Thyroid gland (tissue), 4 donors: Measurements from ENCODE around the gene TAS2R9.

Experiments
- POLR2A ChIP-seq, 2 donors: fragments of 450-650 bp; IDR thresholded peaks; one replicate each; pipeline ENCODE4 v1.6.1; 2017; ENCODE audit warnings: antibody characterized with exemption in 2 of 2, mild to moderate bottlenecking in 2 of 2, moderate library complexity in 1 of 2
- TF ChIP-seq, protein P1 (sequence below), 6 experiments: fragments of 200-600 bp in 3 of 6; fragments of 450-650 bp in 3 of 6; sonication (generic) in 3 of 6; IDR thresholded peaks; one replicate each; pipeline ENCODE4 v1.5.1; 2016 to 2019; ENCODE audit warnings: antibody characterized with exemption in 6 of 6, mild to moderate bottlenecking in 2 of 6, inconsistent platforms in 1 of 6, moderate library complexity in 1 of 6

DNA sequence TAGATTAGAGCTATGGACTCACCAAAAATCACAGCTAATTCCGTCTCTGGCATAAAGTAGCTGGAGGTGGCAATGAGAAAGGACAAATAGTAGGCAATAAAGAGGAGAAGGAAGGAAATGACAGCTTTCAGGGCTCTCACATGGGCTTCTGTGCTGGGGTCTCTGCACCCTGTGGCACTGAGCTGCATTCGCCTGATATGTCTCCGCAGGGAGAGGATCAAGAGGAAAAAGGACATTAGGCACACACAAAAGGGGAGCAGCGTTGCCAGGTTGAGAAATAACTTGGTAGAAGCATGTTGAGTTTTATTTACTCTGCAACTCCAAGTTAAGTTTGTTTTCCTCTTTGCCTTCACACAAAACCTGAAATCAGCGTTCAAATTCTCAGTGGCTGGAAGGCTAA, 8.2 kb downstream of the TAS2R9 start:
- TF ChIP-seq, protein P1, sequence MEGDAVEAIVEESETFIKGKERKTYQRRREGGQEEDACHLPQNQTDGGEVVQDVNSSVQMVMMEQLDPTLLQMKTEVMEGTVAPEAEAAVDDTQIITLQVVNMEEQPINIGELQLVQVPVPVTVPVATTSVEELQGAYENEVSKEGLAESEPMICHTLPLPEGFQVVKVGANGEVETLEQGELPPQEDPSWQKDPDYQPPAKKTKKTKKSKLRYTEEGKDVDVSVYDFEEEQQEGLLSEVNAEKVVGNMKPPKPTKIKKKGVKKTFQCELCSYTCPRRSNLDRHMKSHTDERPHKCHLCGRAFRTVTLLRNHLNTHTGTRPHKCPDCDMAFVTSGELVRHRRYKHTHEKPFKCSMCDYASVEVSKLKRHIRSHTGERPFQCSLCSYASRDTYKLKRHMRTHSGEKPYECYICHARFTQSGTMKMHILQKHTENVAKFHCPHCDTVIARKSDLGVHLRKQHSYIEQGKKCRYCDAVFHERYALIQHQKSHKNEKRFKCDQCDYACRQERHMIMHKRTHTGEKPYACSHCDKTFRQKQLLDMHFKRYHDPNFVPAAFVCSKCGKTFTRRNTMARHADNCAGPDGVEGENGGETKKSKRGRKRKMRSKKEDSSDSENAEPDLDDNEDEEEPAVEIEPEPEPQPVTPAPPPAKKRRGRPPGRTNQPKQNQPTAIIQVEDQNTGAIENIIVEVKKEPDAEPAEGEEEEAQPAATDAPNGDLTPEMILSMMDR (IDR thresholded peaks at IDR 0.05) = no peak
- TF ChIP-seq POLR2A (IDR thresholded peaks at IDR 0.05) = no peak
